ENCODE results near the gene DSG1.

The DSG1 gene

GRCh38 chr18:31393286-31393685 lies 75.3 kb downstream of the DSG1 start:
- TF ChIP-seq, protein P1, sequence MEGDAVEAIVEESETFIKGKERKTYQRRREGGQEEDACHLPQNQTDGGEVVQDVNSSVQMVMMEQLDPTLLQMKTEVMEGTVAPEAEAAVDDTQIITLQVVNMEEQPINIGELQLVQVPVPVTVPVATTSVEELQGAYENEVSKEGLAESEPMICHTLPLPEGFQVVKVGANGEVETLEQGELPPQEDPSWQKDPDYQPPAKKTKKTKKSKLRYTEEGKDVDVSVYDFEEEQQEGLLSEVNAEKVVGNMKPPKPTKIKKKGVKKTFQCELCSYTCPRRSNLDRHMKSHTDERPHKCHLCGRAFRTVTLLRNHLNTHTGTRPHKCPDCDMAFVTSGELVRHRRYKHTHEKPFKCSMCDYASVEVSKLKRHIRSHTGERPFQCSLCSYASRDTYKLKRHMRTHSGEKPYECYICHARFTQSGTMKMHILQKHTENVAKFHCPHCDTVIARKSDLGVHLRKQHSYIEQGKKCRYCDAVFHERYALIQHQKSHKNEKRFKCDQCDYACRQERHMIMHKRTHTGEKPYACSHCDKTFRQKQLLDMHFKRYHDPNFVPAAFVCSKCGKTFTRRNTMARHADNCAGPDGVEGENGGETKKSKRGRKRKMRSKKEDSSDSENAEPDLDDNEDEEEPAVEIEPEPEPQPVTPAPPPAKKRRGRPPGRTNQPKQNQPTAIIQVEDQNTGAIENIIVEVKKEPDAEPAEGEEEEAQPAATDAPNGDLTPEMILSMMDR (IDR thresholded peaks at IDR 0.05; ENCODE audit: borderline replicate concordance, control extremely low read depth, extremely low read depth, insufficient read depth, missing control alignments) = no peak
- DNase-seq (ENCODE audit: low spot score) = no peak
- in situ Hi-C loops (cut with MboI; ENCODE audit: low sequenced_read_pairs, unreplicated experiment) = no loop called here

DNA sequence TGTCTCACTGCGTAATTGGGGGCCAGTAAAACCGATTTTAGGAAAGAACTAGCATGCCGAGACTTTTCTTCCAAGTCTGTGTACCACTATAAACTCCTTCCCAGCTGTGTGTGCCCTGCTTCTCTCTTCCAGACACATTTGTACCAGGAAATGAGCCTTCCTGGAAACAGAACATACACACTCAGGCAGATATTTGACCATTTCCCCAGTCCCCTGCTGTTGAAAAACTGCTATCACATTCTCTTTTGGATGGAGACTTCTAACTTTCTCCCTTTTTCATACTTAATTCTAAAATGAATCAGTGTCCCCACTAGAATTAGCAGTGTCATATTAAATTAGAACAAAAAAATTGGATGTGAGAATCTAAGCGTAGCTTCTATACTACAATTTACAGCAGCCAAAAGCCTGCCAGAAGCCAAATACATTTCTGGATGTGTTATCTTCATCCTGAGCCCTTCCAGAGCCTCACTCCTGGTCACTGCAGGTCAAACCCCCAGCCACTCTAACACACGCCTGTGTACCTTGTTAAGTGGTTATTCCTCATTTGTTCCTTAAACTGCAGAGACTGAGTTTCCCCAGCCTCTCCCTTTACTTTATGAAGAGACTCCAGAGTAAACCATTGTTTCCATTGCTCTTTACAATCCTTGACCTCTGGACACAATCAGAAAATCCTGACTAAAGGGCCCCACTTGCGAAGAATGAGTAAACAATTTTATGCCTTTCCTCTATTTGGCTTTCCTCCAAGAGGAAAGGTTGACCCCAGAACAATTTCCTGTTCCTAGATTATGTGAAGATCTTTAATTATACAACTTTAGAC lies 79.0 kb downstream of the DSG1 start:
- TF ChIP-seq, protein P1 (IDR thresholded peaks at IDR 0.05; ENCODE audit: borderline replicate concordance, control extremely low read depth, extremely low read depth, insufficient read depth, missing control alignments) = no peak
- in situ Hi-C loops (cut with MboI; ENCODE audit: low sequenced_read_pairs, unreplicated experiment) = no loop called here
- DNase-seq (ENCODE audit: low spot score) = no peak

- TF ChIP-seq, protein P1 (IDR thresholded peaks at IDR 0.05; ENCODE audit: borderline replicate concordance, control extremely low read depth, extremely low read depth, insufficient read depth, missing control alignments) = no peak
- in situ Hi-C loops (cut with MboI; ENCODE audit: low sequenced_read_pairs, unreplicated experiment) = no loop called here
- DNase-seq (ENCODE audit: low spot score) = no peak
Observed at GRCh38 chr18:31398191-31398590, 80.2 kb downstream of the DSG1 start.

- TF ChIP-seq, protein P1 (IDR thresholded peaks at IDR 0.05; ENCODE audit: borderline replicate concordance, control extremely low read depth, extremely low read depth, insufficient read depth, missing control alignments) = no peak
- in situ Hi-C loops (cut with MboI; ENCODE audit: low sequenced_read_pairs, unreplicated experiment) = no loop called here
- DNase-seq (ENCODE audit: low spot score) = no peak
Observed at GRCh38 chr18:31399306-31400032, 81.5 kb downstream of the DSG1 start.

DNA sequence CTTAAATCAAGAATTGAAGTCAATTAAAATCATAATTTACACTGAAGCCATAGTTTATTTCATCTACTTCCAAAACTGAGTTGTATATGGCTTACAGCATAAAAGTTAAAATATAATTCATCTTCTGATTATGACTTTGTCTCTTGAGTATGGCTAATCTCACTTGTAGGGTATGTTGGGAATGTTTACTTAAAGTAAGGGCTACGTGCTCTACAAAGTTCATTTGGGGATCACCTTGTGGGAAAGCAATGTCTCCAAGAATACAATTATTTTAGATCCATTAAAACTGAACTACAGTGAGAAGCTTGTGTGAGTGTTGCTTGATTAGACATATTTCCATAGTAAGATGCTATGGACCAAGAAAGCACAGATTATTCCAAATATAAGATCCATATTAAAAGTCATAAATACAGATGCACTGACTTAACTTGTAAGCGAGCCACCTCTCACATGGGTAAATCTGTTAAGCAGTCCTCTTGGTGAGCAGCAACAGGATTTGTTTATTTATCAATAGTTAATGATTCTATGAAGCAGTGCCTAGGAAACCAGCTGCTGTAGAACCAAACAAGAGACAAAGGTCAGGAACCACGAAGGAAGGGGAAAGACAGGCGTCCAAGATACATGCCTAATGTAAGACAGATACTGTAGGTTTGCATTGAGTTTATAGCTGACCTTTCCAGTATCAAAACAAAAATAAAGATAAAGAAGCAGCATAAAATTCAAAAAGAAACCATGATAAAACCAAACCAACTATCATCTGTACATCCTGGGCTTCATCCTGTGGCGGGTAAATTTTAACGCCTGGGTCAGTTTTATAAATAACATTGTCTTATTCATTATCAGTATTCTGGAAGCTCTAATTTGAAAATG lies 83.4 kb downstream of the DSG1 start:
- TF ChIP-seq, protein P1 (IDR thresholded peaks at IDR 0.05; ENCODE audit: borderline replicate concordance, control extremely low read depth, extremely low read depth, insufficient read depth, missing control alignments) = no peak
- in situ Hi-C loops (cut with MboI; ENCODE audit: low sequenced_read_pairs, unreplicated experiment) = no loop called here
- DNase-seq (ENCODE audit: low spot score) = no peak

- in situ Hi-C loops (cut with MboI; ENCODE audit: low sequenced_read_pairs, unreplicated experiment) = no loop called here
- TF ChIP-seq, protein P1 (IDR thresholded peaks at IDR 0.05; ENCODE audit: borderline replicate concordance, control extremely low read depth, extremely low read depth, insufficient read depth, missing control alignments) = no peak
- no peak for DNase-seq (ENCODE audit: low spot score)
Observed at GRCh38 chr18:31402026-31402373, 84.0 kb downstream of the DSG1 start.

Data from GM13976 (cell line).